ENCODE data around the gene DGAT2. TPM values are rescaled to one million over a fixed set of nuclear protein-coding genes. Genes with fewer than 3 reads are reported as not detected.
"Not testable (repeated sequence)": the region's sequence is repeated elsewhere in the genome, so short reads cannot be mapped to it uniquely, and the experiment has no call there.

Gene DGAT2
- polyA plus RNA-seq, 2 donors: 13.4 to 17.2 TPM

- no peak overlapping the region for H3K27ac ChIP-seq (ENCODE audit: low read depth in 2 of 2, low read length in 1 of 2)
Measured at GRCh38 chr11:75733071-75733430, 35.5 kb upstream of the DGAT2 start.

GRCh38 chr11:75733431-75734107 lies 35.0 kb upstream of the DGAT2 start:
- no peak overlapping the region for H3K27ac ChIP-seq (ENCODE audit: low read depth in 2 of 2, low read length in 1 of 2)
- WGBS, 2 donors: 66 to 70% methylated on average over 5 of the region's 5 CpGs
- H3K4me1 ChIP-seq (ENCODE audit: control insufficient read depth in 2 of 2, insufficient read depth in 2 of 2, low read length in 1 of 2): peaks cover 0 to 3% of the 10 kb centered on the region in 2 donors
- H3K36me3 ChIP-seq (ENCODE audit: control insufficient read depth in 2 of 2, insufficient read depth in 2 of 2, low read length in 1 of 2): no peaks in the 10 kb centered on the region
- H3K4me3 ChIP-seq (ENCODE audit: low read depth in 1 of 2, low read length in 2 of 2): no peak overlapping the region
- no peaks in the 10 kb centered on the region for H3K9me3 ChIP-seq (ENCODE audit: control insufficient read depth in 2 of 2, insufficient read depth in 1 of 2, low read depth in 1 of 2, low read length in 1 of 2)
- no peaks in the 10 kb centered on the region for H3K27me3 ChIP-seq (ENCODE audit: control insufficient read depth in 1 of 2, insufficient read depth in 2 of 2, low read length in 2 of 2)

More at GRCh38 chr11:75733071-75733430, 35.5 kb upstream of the DGAT2 start:
- WGBS, 2 donors: 90 to 95% methylated on average over 8 of the region's 8 CpGs
- Histone ChIP-seq H3K4me3 (ENCODE audit: low read depth in 1 of 2, low read length in 2 of 2) (no peak overlapping the region), H3K27me3 (ENCODE audit: control insufficient read depth in 1 of 2, insufficient read depth in 2 of 2, low read length in 2 of 2) (no peaks in the 10 kb centered on the region), H3K9me3 (ENCODE audit: control insufficient read depth in 2 of 2, insufficient read depth in 1 of 2, low read depth in 1 of 2, low read length in 1 of 2) (no peaks in the 10 kb centered on the region), H3K4me1 (ENCODE audit: control insufficient read depth in 2 of 2, insufficient read depth in 2 of 2, low read length in 1 of 2) (peaks cover 0 to 3% of the 10 kb centered on the region in 2 donors), H3K36me3 (ENCODE audit: control insufficient read depth in 2 of 2, insufficient read depth in 2 of 2, low read length in 1 of 2) (no peaks in the 10 kb centered on the region)

DNA sequence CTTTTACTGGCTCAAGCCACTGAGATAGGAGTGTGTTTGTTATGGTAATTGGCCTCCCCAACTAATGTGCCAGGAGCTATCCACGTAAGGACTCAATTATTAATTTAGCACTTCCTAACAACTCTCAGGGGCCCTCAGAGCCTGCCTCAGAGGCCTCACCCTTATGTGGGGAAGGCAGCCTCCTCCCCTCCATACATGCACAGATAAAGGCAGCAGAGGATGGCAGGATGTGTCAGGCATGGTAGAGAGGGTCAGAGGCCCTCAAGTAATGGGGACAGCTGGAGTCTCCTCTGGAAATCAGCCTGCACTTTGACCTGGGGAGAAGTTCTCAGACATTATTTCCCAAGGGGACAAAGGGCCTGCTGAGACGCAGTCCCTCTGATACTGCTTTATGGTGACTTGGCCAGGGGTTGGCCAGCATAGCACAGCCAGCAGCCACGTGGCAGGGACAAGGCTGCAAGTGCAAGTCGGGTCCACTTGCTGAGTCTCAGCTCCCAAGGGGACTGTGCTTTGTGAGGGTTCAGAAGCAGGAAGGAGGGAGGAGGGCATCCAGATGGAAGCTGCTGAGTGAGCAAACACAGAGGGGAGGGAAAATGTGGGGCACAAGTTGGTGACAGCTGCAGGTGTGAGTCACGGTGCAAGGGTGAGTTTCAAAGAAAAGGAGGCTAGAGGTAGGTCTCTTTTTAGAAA lies 33.9 kb upstream of the DGAT2 start:
- peaks cover 0 to 3% of the 10 kb centered on the region in 2 donors for H3K4me1 ChIP-seq (ENCODE audit: control insufficient read depth in 2 of 2, insufficient read depth in 2 of 2, low read length in 1 of 2)
- WGBS, 2 donors: 72 to 76% methylated on average over 5 of the region's 5 CpGs
- H3K27me3 ChIP-seq (ENCODE audit: control insufficient read depth in 1 of 2, insufficient read depth in 2 of 2, low read length in 2 of 2): no peaks in the 10 kb centered on the region
- no peaks in the 10 kb centered on the region for H3K9me3 ChIP-seq (ENCODE audit: control insufficient read depth in 2 of 2, insufficient read depth in 1 of 2, low read depth in 1 of 2, low read length in 1 of 2)
- H3K4me3 ChIP-seq (ENCODE audit: low read depth in 1 of 2, low read length in 2 of 2): no peak overlapping the region
- no peak overlapping the region for H3K27ac ChIP-seq (ENCODE audit: low read depth in 2 of 2, low read length in 1 of 2)
- no peaks in the 10 kb centered on the region for H3K36me3 ChIP-seq (ENCODE audit: control insufficient read depth in 2 of 2, insufficient read depth in 2 of 2, low read length in 1 of 2)

GRCh38 chr11:75735181-75735845 lies 33.3 kb upstream of the DGAT2 start:
- WGBS, 2 donors: 85 to 91% methylated on average over 4 of the region's 4 CpGs
- Histone ChIP-seq H3K27ac (ENCODE audit: low read depth in 2 of 2, low read length in 1 of 2) (no peak overlapping the region), H3K36me3 (ENCODE audit: control insufficient read depth in 2 of 2, insufficient read depth in 2 of 2, low read length in 1 of 2) (no peaks in the 10 kb centered on the region), H3K27me3 (ENCODE audit: control insufficient read depth in 1 of 2, insufficient read depth in 2 of 2, low read length in 2 of 2) (no peaks in the 10 kb centered on the region), H3K4me3 (ENCODE audit: low read depth in 1 of 2, low read length in 2 of 2) (no peak overlapping the region), H3K9me3 (ENCODE audit: control insufficient read depth in 2 of 2, insufficient read depth in 1 of 2, low read depth in 1 of 2, low read length in 1 of 2) (no peaks in the 10 kb centered on the region), H3K4me1 (ENCODE audit: control insufficient read depth in 2 of 2, insufficient read depth in 2 of 2, low read length in 1 of 2) (peaks cover 0 to 3% of the 10 kb centered on the region in 2 donors)

- no peaks in the 10 kb centered on the region for H3K36me3 ChIP-seq (ENCODE audit: control insufficient read depth in 2 of 2, insufficient read depth in 2 of 2, low read length in 1 of 2)
- no peaks in the 10 kb centered on the region for H3K27me3 ChIP-seq (ENCODE audit: control insufficient read depth in 1 of 2, insufficient read depth in 2 of 2, low read length in 2 of 2)
- H3K27ac ChIP-seq (ENCODE audit: low read depth in 2 of 2, low read length in 1 of 2): no peak overlapping the region
- no peak overlapping the region for H3K4me3 ChIP-seq (ENCODE audit: low read depth in 1 of 2, low read length in 2 of 2)
- peaks cover 0 to 3% of the 10 kb centered on the region in 2 donors for H3K4me1 ChIP-seq (ENCODE audit: control insufficient read depth in 2 of 2, insufficient read depth in 2 of 2, low read length in 1 of 2)
- 90 to 92% methylated on average over 6 of the region's 6 CpGs for WGBS, 2 donors
- H3K9me3 ChIP-seq (ENCODE audit: control insufficient read depth in 2 of 2, insufficient read depth in 1 of 2, low read depth in 1 of 2, low read length in 1 of 2): no peaks in the 10 kb centered on the region
Measured at GRCh38 chr11:75737314-75737713, 31.3 kb upstream of the DGAT2 start.

- H3K9me3 ChIP-seq (ENCODE audit: control insufficient read depth in 2 of 2, insufficient read depth in 1 of 2, low read depth in 1 of 2, low read length in 1 of 2): no peaks in the 10 kb centered on the region
- H3K27me3 ChIP-seq (ENCODE audit: control insufficient read depth in 1 of 2, insufficient read depth in 2 of 2, low read length in 2 of 2): no peaks in the 10 kb centered on the region
- H3K36me3 ChIP-seq (ENCODE audit: control insufficient read depth in 2 of 2, insufficient read depth in 2 of 2, low read length in 1 of 2): no peaks in the 10 kb centered on the region
- peaks cover 0 to 2% of the 10 kb centered on the region in 2 donors for H3K4me1 ChIP-seq (ENCODE audit: control insufficient read depth in 2 of 2, insufficient read depth in 2 of 2, low read length in 1 of 2)
- no peak overlapping the region for H3K27ac ChIP-seq (ENCODE audit: low read depth in 2 of 2, low read length in 1 of 2)
- 68 to 90% methylated on average over 1 of the region's 1 CpG for WGBS, 2 donors
- H3K4me3 ChIP-seq (ENCODE audit: low read depth in 1 of 2, low read length in 2 of 2): no peak overlapping the region
Measured at GRCh38 chr11:75740681-75741080, 27.9 kb upstream of the DGAT2 start.

GRCh38 chr11:75743159-75743558 lies 25.4 kb upstream of the DGAT2 start:
- H3K4me1 ChIP-seq (ENCODE audit: control insufficient read depth in 2 of 2, insufficient read depth in 2 of 2, low read length in 1 of 2); H3K9me3 ChIP-seq (ENCODE audit: control insufficient read depth in 2 of 2, insufficient read depth in 1 of 2, low read depth in 1 of 2, low read length in 1 of 2); H3K27ac ChIP-seq (ENCODE audit: low read depth in 2 of 2, low read length in 1 of 2); H3K4me3 ChIP-seq (ENCODE audit: low read depth in 1 of 2, low read length in 2 of 2); H3K36me3 ChIP-seq (ENCODE audit: control insufficient read depth in 2 of 2, insufficient read depth in 2 of 2, low read length in 1 of 2); H3K27me3 ChIP-seq (ENCODE audit: control insufficient read depth in 1 of 2, insufficient read depth in 2 of 2, low read length in 2 of 2): not testable (repeated sequence)
- WGBS, 2 donors: 95 to 96% methylated on average over 4 of the region's 4 CpGs

DNA sequence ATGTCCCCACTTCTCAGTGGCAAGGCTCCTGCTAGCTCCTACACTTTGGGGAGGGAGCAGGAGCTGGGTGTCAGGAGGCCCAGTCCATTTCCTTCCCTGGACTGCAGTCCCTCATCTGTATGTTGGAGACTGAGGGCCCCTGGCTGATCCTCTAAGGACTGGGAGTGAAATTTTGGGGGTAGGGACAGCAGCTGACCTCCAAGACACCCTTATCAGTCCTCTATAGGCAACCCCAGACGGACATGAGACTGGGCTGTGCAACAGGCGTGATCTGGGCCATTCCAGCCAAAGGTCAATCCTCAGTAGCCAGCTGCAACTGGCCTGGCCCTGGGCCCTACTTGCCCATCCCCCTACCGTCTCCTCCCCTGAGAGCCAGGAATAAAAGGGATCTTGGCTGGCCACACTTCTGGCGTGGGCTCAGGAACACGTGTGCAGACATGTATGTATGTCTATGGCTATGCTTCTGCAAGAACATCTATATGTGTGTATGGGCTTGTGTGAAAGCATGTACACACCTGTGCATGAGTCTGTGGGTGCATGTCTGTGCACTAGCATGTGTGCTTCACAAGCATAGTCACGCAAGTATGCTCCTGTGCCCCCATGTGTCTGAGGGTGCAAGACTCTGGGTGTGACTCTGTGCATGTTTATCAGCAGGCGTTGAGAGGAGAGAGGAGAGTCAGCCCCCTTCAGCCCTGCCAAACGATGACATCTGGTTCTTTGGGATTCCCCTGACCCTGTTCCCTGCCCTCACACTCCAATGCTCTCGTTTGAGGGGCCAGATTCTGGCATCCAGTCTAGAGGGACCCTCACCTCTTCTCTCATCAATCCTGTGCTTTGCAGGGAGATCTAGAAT lies 24.6 kb upstream of the DGAT2 start:
- H3K4me1 ChIP-seq (ENCODE audit: control insufficient read depth in 2 of 2, insufficient read depth in 2 of 2, low read length in 1 of 2): peaks cover 0 to 2% of the 10 kb centered on the region in 2 donors
- H3K36me3 ChIP-seq (ENCODE audit: control insufficient read depth in 2 of 2, insufficient read depth in 2 of 2, low read length in 1 of 2): no peaks in the 10 kb centered on the region
- no peak overlapping the region for H3K4me3 ChIP-seq (ENCODE audit: low read depth in 1 of 2, low read length in 2 of 2)
- no peaks in the 10 kb centered on the region for H3K9me3 ChIP-seq (ENCODE audit: control insufficient read depth in 2 of 2, insufficient read depth in 1 of 2, low read depth in 1 of 2, low read length in 1 of 2)
- 34 to 40% methylated on average over 9 of the region's 9 CpGs for WGBS, 2 donors
- H3K27ac ChIP-seq (ENCODE audit: low read depth in 2 of 2, low read length in 1 of 2): no peak overlapping the region
- H3K27me3 ChIP-seq (ENCODE audit: control insufficient read depth in 1 of 2, insufficient read depth in 2 of 2, low read length in 2 of 2): no peaks in the 10 kb centered on the region

DNA sequence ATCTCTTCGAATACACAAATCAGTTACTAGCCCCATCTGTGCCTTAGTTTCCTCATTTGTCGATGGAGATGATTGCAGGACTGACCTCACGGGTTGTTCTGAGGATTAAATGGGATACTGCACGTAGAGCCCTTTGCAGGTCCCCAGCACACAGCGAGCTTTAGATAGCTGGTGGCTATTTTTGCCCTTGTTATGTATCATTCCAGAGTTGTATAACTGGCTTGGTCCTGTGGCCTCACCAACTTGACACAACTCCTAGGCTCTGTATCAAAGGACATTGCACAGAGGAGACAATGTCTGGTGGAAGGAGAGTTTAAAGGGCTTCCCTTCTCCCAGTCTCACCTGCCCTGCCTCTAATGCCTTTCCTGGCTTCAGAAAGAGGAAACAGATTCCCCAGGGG lies 22.8 kb upstream of the DGAT2 start:
- Histone ChIP-seq H3K36me3 (ENCODE audit: control insufficient read depth in 2 of 2, insufficient read depth in 2 of 2, low read length in 1 of 2) (no peaks in the 10 kb centered on the region), H3K9me3 (ENCODE audit: control insufficient read depth in 2 of 2, insufficient read depth in 1 of 2, low read depth in 1 of 2, low read length in 1 of 2) (no peaks in the 10 kb centered on the region), H3K4me1 (ENCODE audit: control insufficient read depth in 2 of 2, insufficient read depth in 2 of 2, low read length in 1 of 2) (peaks cover 0 to 2% of the 10 kb centered on the region in 2 donors), H3K27ac (ENCODE audit: low read depth in 2 of 2, low read length in 1 of 2) (no peak overlapping the region), H3K4me3 (ENCODE audit: low read depth in 1 of 2, low read length in 2 of 2) (no peak overlapping the region), H3K27me3 (ENCODE audit: control insufficient read depth in 1 of 2, insufficient read depth in 2 of 2, low read length in 2 of 2) (no peaks in the 10 kb centered on the region)
- WGBS, 2 donors: 88 to 91% methylated on average over 5 of the region's 5 CpGs

Measured in esophagus (tissue), 2 donors.